ENCODE measurements around the gene ADIG.

Gene ADIG

DNA sequence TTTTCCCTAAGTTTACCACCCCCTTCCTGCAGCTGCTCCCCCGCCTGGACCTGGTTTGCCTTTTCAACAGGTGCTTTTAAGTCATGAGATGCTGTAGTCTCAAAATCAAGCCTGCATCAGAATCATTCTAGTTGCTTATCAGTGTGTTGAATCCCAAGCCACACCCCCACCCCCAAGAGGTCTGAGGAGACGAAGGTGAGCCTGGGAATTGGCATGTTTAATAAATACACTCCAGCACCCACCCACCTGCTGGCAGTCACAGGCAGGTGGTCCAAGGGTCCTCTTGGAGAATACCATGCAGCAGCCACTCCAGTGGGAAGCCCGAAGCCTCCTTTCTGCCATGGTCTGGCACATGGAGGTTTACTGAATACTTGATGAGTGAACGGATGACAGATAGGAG lies 1.1 kb upstream of the ADIG start:
- H3K27ac ChIP-seq (ENCODE audit: low read length): no peak overlapping the region
- no peaks in the 10 kb centered on the region for H3K4me1 ChIP-seq (ENCODE audit: low read length)
- H3K79me2 ChIP-seq (ENCODE audit: low read length): no peaks in the 10 kb centered on the region
- no peak overlapping the region for H3K9ac ChIP-seq (ENCODE audit: low read length)
- no peaks in the 10 kb centered on the region for H3F3A ChIP-seq (ENCODE audit: insufficient read depth, low read length)
- H3K9me2 ChIP-seq (replicated peaks; ENCODE audit: insufficient read depth, low read length): no peaks in the 10 kb centered on the region
- H3K36me3 ChIP-seq (replicated peaks; ENCODE audit: insufficient read depth, low read length): 0 out of 2 replicates have a peak, but pooled peaks cover under 1% of the 10 kb centered on the region
- DNase-seq: no peak
- H3K27me3 ChIP-seq (replicated peaks; ENCODE audit: insufficient read depth, low read length): no peaks in the 10 kb centered on the region
- H3K4me2 ChIP-seq (ENCODE audit: low read depth, low read length): no peak overlapping the region
- no peak for TF ChIP-seq EZH2 (optimal IDR thresholded peaks at IDR 0.05; ENCODE audit: low read depth, low read length)
- TF ChIP-seq, protein P1, sequence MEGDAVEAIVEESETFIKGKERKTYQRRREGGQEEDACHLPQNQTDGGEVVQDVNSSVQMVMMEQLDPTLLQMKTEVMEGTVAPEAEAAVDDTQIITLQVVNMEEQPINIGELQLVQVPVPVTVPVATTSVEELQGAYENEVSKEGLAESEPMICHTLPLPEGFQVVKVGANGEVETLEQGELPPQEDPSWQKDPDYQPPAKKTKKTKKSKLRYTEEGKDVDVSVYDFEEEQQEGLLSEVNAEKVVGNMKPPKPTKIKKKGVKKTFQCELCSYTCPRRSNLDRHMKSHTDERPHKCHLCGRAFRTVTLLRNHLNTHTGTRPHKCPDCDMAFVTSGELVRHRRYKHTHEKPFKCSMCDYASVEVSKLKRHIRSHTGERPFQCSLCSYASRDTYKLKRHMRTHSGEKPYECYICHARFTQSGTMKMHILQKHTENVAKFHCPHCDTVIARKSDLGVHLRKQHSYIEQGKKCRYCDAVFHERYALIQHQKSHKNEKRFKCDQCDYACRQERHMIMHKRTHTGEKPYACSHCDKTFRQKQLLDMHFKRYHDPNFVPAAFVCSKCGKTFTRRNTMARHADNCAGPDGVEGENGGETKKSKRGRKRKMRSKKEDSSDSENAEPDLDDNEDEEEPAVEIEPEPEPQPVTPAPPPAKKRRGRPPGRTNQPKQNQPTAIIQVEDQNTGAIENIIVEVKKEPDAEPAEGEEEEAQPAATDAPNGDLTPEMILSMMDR (IDR thresholded peaks at IDR 0.05; ENCODE audit: low read length): no peak
- no peak overlapping the region for H3K4me3 ChIP-seq (ENCODE audit: low read length)
- no peaks in the 10 kb centered on the region for H3K9me3 ChIP-seq (replicated peaks; ENCODE audit: insufficient read depth, low read length)
- H4K20me1 ChIP-seq (ENCODE audit: insufficient read depth, low read length): no peaks in the 10 kb centered on the region
- H2AFZ ChIP-seq (ENCODE audit: low read length): no peak overlapping the region

DNA sequence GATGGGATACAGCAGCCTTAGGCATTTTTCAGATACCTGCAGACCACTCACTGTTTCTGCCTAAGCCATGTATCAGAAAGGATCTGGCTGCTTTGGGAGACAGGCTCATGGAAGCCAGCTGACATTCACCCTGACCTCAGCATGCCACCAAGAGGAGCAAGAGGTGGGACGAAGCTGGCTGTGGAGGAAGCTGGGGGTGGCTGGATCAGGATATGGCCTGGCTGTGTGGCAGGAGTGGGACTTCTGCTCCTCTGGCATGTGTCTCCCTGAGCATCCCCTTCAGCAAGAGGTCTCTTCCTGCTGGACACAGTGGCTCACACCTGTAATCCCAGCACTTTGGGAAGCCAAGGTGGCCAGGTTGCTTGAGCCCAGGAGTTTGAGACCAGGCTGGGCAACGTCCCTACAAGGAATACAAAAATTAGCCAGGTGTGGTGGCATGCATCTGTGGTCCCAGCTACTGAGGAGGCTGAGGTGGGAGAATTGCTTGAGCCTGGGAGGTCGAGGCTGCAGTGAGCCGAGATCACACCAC lies 897 bp downstream of the ADIG start:
- Histone ChIP-seq H3K4me1 (ENCODE audit: low read length) (no peaks in the 10 kb centered on the region), H3K9me2 (replicated peaks; ENCODE audit: insufficient read depth, low read length) (no peaks in the 10 kb centered on the region), H3K9ac (ENCODE audit: low read length) (no peak overlapping the region), H3K27me3 (replicated peaks; ENCODE audit: insufficient read depth, low read length) (no peaks in the 10 kb centered on the region), H3K4me3 (ENCODE audit: low read length) (no peak overlapping the region), H4K20me1 (ENCODE audit: insufficient read depth, low read length) (no peaks in the 10 kb centered on the region), H3K4me2 (ENCODE audit: low read depth, low read length) (no peak overlapping the region), H3K36me3 (replicated peaks; ENCODE audit: insufficient read depth, low read length) (no peaks in the 10 kb centered on the region), H3K9me3 (replicated peaks; ENCODE audit: insufficient read depth, low read length) (no peaks in the 10 kb centered on the region), H3K27ac (ENCODE audit: low read length) (no peak overlapping the region), H3F3A (ENCODE audit: insufficient read depth, low read length) (no peaks in the 10 kb centered on the region), H2AFZ (ENCODE audit: low read length) (no peak overlapping the region), H3K79me2 (ENCODE audit: low read length) (no peaks in the 10 kb centered on the region)
- no peak for TF ChIP-seq EZH2phosphoT487 (IDR thresholded peaks at IDR 0.05; ENCODE audit: low read length)
- TF ChIP-seq, protein P1 (IDR thresholded peaks at IDR 0.05; ENCODE audit: low read length): no peak
- no peak for TF ChIP-seq EZH2 (optimal IDR thresholded peaks at IDR 0.05; ENCODE audit: low read depth, low read length)
- DNase-seq: no peak

DNA sequence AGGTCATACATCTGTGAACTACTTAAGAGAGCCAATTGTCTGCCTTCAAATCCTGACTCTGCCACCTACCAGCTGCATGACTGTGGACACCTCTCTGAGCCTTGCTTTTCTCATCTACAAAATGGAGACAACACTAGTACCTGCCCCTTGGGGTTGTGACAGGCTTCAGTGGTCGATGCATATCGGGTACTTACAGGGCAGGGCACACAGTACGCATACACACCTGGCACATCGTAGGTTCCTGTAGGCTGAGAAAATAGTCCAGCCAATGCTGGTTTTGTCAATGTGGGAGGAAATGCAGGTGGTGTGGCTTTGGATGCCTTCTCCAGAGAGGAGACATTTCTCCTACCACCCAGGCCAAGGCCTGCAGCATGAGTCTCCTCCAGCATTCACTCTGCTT lies 2.3 kb downstream of the ADIG start:
- Histone ChIP-seq H3K27me3 (replicated peaks; ENCODE audit: insufficient read depth, low read length) (no peaks in the 10 kb centered on the region), H3K4me3 (ENCODE audit: low read length) (no peak overlapping the region), H3K9me2 (replicated peaks; ENCODE audit: insufficient read depth, low read length) (no peaks in the 10 kb centered on the region), H2AFZ (ENCODE audit: low read length) (no peak overlapping the region), H3K36me3 (replicated peaks; ENCODE audit: insufficient read depth, low read length) (no peaks in the 10 kb centered on the region), H3K4me1 (ENCODE audit: low read length) (no peaks in the 10 kb centered on the region), H3K4me2 (ENCODE audit: low read depth, low read length) (no peak overlapping the region), H3K9ac (ENCODE audit: low read length) (no peak overlapping the region), H3F3A (ENCODE audit: insufficient read depth, low read length) (no peaks in the 10 kb centered on the region), H4K20me1 (ENCODE audit: insufficient read depth, low read length) (no peaks in the 10 kb centered on the region), H3K79me2 (ENCODE audit: low read length) (no peaks in the 10 kb centered on the region), H3K9me3 (replicated peaks; ENCODE audit: insufficient read depth, low read length) (no peaks in the 10 kb centered on the region), H3K27ac (ENCODE audit: low read length) (no peak overlapping the region)
- no peak for TF ChIP-seq EZH2phosphoT487 (IDR thresholded peaks at IDR 0.05; ENCODE audit: low read length)
- TF ChIP-seq EZH2 (optimal IDR thresholded peaks at IDR 0.05; ENCODE audit: low read depth, low read length): no peak
- TF ChIP-seq, protein P1 (IDR thresholded peaks at IDR 0.05; ENCODE audit: low read length): no peak
- no peak for DNase-seq

Measured in MM.1S (cell line).